ENCODE measurements around the gene BUD23.

DNA sequence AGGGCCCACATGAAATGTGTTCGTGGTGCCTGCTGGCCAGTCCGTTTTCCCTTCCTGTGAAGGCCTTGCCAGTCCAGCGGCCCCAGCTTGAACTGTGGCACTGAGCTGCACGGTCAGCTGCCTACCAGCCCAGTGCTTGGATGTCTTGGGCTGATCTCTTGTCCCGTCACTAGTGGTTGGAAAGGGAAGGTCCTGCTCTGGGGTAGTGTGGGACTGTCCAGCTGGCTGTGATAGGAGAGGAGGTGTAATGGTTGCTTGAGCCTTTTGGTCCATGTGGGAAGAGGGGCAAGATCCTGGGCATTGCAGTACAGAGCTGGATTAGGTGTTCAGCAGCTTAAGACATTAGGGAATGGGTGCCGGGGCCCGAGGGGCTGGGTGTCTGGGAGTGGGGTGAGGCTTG, 15.0 kb downstream of the BUD23 start:
- TF ChIP-seq EZH2phosphoT487 (IDR thresholded peaks at IDR 0.05; ENCODE audit: borderline replicate concordance, low read length) (no peak), EZH2 (IDR thresholded peaks at IDR 0.05; ENCODE audit: low read length, unreplicated experiment) (no peak)
- TF ChIP-seq, protein P1, sequence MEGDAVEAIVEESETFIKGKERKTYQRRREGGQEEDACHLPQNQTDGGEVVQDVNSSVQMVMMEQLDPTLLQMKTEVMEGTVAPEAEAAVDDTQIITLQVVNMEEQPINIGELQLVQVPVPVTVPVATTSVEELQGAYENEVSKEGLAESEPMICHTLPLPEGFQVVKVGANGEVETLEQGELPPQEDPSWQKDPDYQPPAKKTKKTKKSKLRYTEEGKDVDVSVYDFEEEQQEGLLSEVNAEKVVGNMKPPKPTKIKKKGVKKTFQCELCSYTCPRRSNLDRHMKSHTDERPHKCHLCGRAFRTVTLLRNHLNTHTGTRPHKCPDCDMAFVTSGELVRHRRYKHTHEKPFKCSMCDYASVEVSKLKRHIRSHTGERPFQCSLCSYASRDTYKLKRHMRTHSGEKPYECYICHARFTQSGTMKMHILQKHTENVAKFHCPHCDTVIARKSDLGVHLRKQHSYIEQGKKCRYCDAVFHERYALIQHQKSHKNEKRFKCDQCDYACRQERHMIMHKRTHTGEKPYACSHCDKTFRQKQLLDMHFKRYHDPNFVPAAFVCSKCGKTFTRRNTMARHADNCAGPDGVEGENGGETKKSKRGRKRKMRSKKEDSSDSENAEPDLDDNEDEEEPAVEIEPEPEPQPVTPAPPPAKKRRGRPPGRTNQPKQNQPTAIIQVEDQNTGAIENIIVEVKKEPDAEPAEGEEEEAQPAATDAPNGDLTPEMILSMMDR (conservative IDR thresholded peaks at IDR 0.05; ENCODE audit: low read depth, low read length), result no peak

Data from PC-3 (cell line).